ENCODE measurements around the gene SFTPA1.
"Not testable (repeated sequence)": the region's sequence is repeated elsewhere in the genome, so short reads cannot be mapped to it uniquely, and the experiment has no call there.

Gene SFTPA1

GRCh38 chr10:79610601-79611191, at the start of gene SFTPA1:
TSS of gene SFTPA1 (plus strand) at chr10:79610939. CDS start at chr10:79611826, 887 bp downstream.
- DNase-seq (ENCODE audit: insufficient read length, low spot score): no peak

GRCh38 chr10:79561257-79561656, 49.5 kb upstream of the SFTPA1 start:
- no peak for FAIRE-seq

More at GRCh38 chr10:79610601-79611191, at the start of gene SFTPA1:
- no peak for FAIRE-seq

GRCh38 chr10:79562135-79562756, 48.5 kb upstream of the SFTPA1 start:
- peak; percentile 71 for FAIRE-seq
- DNase-seq (ENCODE audit: insufficient read length, low spot score): peak; percentile 28

More at GRCh38 chr10:79561257-79561656, 49.5 kb upstream of the SFTPA1 start:
- DNase-seq (ENCODE audit: insufficient read length, low spot score): no peak

- DNase-seq (ENCODE audit: insufficient read length, low spot score) (no peak), FAIRE-seq (no peak)
Measured at GRCh38 chr10:79563426-79563825, 47.3 kb upstream of the SFTPA1 start.

GRCh38 chr10:79570624-79571023, 40.1 kb upstream of the SFTPA1 start:
- DNase-seq (ENCODE audit: insufficient read length, low spot score); FAIRE-seq: not testable (repeated sequence)

- no peak for FAIRE-seq
- no peak for DNase-seq (ENCODE audit: insufficient read length, low spot score)
Measured at GRCh38 chr10:79579361-79579760, 31.4 kb upstream of the SFTPA1 start.

GRCh38 chr10:79581044-79581443, 29.7 kb upstream of the SFTPA1 start:
- FAIRE-seq: no peak
- no peak for DNase-seq (ENCODE audit: insufficient read length, low spot score)

- FAIRE-seq: no peak
- no peak for DNase-seq (ENCODE audit: insufficient read length, low spot score)
Measured at GRCh38 chr10:79582096-79582495, 28.6 kb upstream of the SFTPA1 start.

- not testable (repeated sequence) for DNase-seq (ENCODE audit: insufficient read length, low spot score); FAIRE-seq
Measured at GRCh38 chr10:79582954-79583353, 27.8 kb upstream of the SFTPA1 start.

- DNase-seq (ENCODE audit: insufficient read length, low spot score): no peak
- no peak for FAIRE-seq
Measured at GRCh38 chr10:79583488-79584024, 27.2 kb upstream of the SFTPA1 start.

GRCh38 chr10:79585870-79586527, 24.7 kb upstream of the SFTPA1 start:
- no peak for DNase-seq (ENCODE audit: insufficient read length, low spot score)
- FAIRE-seq: no peak

- FAIRE-seq (no peak), DNase-seq (ENCODE audit: insufficient read length, low spot score) (no peak)
Measured at GRCh38 chr10:79586933-79587332, 23.8 kb upstream of the SFTPA1 start.

GRCh38 chr10:79588800-79589199, 21.9 kb upstream of the SFTPA1 start:
- DNase-seq (ENCODE audit: insufficient read length, low spot score) (no peak), FAIRE-seq (no peak)

- DNase-seq (ENCODE audit: insufficient read length, low spot score): no peak
- FAIRE-seq: no peak
Measured at GRCh38 chr10:79593377-79593776, 17.4 kb upstream of the SFTPA1 start.

- not testable (repeated sequence) for FAIRE-seq; DNase-seq (ENCODE audit: insufficient read length, low spot score)
Measured at GRCh38 chr10:79594565-79594964, 16.2 kb upstream of the SFTPA1 start.

GRCh38 chr10:79595510-79595909, 15.2 kb upstream of the SFTPA1 start:
- FAIRE-seq: no peak

GRCh38 chr10:79599644-79600043, 11.1 kb upstream of the SFTPA1 start:
- not testable (repeated sequence) for FAIRE-seq; DNase-seq (ENCODE audit: insufficient read length, low spot score)

More at GRCh38 chr10:79595510-79595909, 15.2 kb upstream of the SFTPA1 start:
- no peak for DNase-seq (ENCODE audit: insufficient read length, low spot score)

GRCh38 chr10:79601939-79602338, 8.8 kb upstream of the SFTPA1 start:
- DNase-seq (ENCODE audit: insufficient read length, low spot score) (no peak), FAIRE-seq (peak; percentile 84)

GRCh38 chr10:79602953-79603352, 7.8 kb upstream of the SFTPA1 start:
- DNase-seq (ENCODE audit: insufficient read length, low spot score): no peak
- FAIRE-seq: no peak

GRCh38 chr10:79604294-79604693, 6.4 kb upstream of the SFTPA1 start:
- DNase-seq (ENCODE audit: insufficient read length, low spot score) (no peak), FAIRE-seq (no peak)

- FAIRE-seq: no peak
- no peak for DNase-seq (ENCODE audit: insufficient read length, low spot score)
Measured at GRCh38 chr10:79605308-79605707, 5.4 kb upstream of the SFTPA1 start.
